ENCODE measurements around the gene GPR65.

DNA sequence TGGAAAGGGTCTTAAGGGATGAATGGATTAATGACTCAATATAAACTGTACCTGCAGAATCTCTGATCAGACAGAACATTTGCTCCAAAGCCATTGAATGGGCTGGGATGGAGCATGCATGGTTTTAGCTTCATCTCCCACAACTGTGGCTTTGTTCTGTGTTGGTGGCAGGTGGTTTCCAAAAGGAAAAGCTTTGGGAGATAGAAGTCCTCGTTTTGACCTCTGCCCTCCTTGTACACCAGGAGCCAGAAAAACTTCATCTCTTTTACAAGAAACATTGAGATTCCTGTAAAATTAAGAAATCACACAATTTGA is 39.5 kb downstream of the GPR65 start:
- TF ChIP-seq, protein P1, sequence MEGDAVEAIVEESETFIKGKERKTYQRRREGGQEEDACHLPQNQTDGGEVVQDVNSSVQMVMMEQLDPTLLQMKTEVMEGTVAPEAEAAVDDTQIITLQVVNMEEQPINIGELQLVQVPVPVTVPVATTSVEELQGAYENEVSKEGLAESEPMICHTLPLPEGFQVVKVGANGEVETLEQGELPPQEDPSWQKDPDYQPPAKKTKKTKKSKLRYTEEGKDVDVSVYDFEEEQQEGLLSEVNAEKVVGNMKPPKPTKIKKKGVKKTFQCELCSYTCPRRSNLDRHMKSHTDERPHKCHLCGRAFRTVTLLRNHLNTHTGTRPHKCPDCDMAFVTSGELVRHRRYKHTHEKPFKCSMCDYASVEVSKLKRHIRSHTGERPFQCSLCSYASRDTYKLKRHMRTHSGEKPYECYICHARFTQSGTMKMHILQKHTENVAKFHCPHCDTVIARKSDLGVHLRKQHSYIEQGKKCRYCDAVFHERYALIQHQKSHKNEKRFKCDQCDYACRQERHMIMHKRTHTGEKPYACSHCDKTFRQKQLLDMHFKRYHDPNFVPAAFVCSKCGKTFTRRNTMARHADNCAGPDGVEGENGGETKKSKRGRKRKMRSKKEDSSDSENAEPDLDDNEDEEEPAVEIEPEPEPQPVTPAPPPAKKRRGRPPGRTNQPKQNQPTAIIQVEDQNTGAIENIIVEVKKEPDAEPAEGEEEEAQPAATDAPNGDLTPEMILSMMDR (IDR thresholded peaks at IDR 0.05), result no peak
- TF ChIP-seq POLR2A (IDR thresholded peaks at IDR 0.05), result peak; percentile 35
